GM23338 (cell line): ENCODE results near the gene HIVEP3.

Experiments
- CREB1 ChIP-seq: fragments of 250-450 bp; sonication (Bioruptor Pico); IDR thresholded peaks from 2 replicates; pipeline ENCODE4 v1.5.0; 2020; ENCODE audit warnings: low read depth, mild to moderate bottlenecking, moderate library complexity
- CTCF ChIP-seq, 2 experiments: fragments of 200-600 bp in 1 of 2; sonication (generic) in 1 of 2; conservative IDR thresholded peaks; 2 replicates each; pipeline versions ENCODE4 v1.5.1 to v1.6.1; 2016 to 2017; ENCODE audit warnings: antibody characterized with exemption in 2 of 2, low read depth in 2 of 2, mild to moderate bottlenecking in 2 of 2, moderate library complexity in 1 of 2
- EZH2 ChIP-seq: fragments of 200-600 bp; sonication (generic); IDR thresholded peaks from one replicate; pipeline ENCODE4 v1.8.0; 2017; ENCODE audit warnings: antibody characterized with exemption, mild to moderate bottlenecking, low read depth; ENCODE audit not compliant: unreplicated experiment
- EZH2phosphoT487 ChIP-seq: fragments of 200-600 bp; sonication (generic); IDR thresholded peaks from one replicate; pipeline ENCODE4 v1.8.1; 2018; ENCODE audit warnings: antibody characterized with exemption; ENCODE audit not compliant: unreplicated experiment
- JUNB ChIP-seq: IDR thresholded peaks from one replicate; pipeline ENCODE4 v1.6.1; 2016; ENCODE audit warnings: antibody characterized with exemption; ENCODE audit not compliant: unreplicated experiment
- NANOG ChIP-seq: IDR thresholded peaks from 2 replicates; pipeline ENCODE4 v1.6.1; 2016; ENCODE audit warnings: antibody characterized with exemption, borderline replicate concordance
- POLR2AphosphoS5 ChIP-seq: IDR thresholded peaks from 2 replicates; pipeline ENCODE4 v1.6.1; 2016; ENCODE audit warnings: antibody characterized with exemption, low read depth
- REST ChIP-seq: IDR thresholded peaks from one replicate; pipeline ENCODE4 v1.6.1; 2018; ENCODE audit warnings: antibody characterized with exemption; ENCODE audit not compliant: unreplicated experiment
- STAT1 ChIP-seq: IDR thresholded peaks from one replicate; pipeline ENCODE4 v1.6.1; 2016; ENCODE audit warnings: antibody characterized with exemption; ENCODE audit not compliant: unreplicated experiment
- ZNF331 ChIP-seq: fragments of 250-450 bp; sonication (Bioruptor Pico); IDR thresholded peaks from 2 replicates; pipeline ENCODE4 v1.5.0; 2020; ENCODE audit warnings: low read depth, mild to moderate bottlenecking, moderate library complexity
- TF ChIP-seq, protein P1 (sequence below): fragments of 250-450 bp; sonication (Bioruptor Pico); IDR thresholded peaks from 2 replicates; pipeline ENCODE4 v1.5.0; 2020; ENCODE audit warnings: mild to moderate bottlenecking, moderate library complexity
- TF ChIP-seq, protein P2 (sequence below): IDR thresholded peaks from 2 replicates; pipeline ENCODE4 v1.6.1; 2016; ENCODE audit warnings: antibody characterized with exemption

DNA sequence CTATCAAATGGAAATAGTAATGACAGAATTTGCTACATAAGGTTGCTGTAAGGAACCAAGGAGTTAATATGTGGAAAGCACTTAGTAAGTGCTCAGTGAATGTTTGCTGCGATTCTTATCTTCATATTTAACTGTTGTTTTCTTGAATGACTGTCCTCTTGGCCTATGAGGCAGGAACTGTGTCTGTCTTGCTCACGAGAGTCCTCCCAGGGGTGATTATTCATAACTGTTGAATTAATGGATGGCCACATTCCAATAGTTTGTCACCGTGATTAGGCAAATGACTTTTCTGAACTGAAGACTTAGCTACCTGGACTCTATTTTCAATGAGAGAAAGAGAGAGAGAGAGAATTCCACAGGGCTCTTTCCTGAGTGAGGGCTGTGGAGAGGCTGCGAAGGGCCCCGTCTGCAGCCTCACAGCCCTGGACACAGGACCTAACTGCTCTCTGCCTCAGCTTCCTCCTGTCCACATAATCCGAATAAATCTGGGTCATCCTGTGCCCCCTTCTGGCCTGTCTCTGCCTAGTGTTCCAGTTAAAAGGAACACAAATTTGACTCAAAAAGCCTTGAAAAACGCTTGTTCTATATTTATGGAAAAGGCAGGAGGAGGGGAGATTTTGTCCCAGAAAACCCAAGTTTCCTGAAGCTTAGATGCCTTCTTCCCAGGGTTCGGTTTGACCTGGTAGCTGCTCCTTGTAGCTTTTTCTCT is 442.7 kb downstream of the HIVEP3 start:
- TF ChIP-seq CTCF (conservative IDR thresholded peaks at IDR 0.05; ENCODE audit: low read depth in 2 of 2) (peak in 1 of 2 experiments; percentile 32; a peak in 2 of 4 replicates), EZH2 (no peak), EZH2phosphoT487 (no peak), POLR2AphosphoS5 (no peak), REST (no peak), CREB1 (CRISPR knock-in tag) (no peak), JUNB (no peak), STAT1 (no peak), ZNF331 (CRISPR knock-in tag) (no peak), NANOG (no peak)
- TF ChIP-seq, protein P1, sequence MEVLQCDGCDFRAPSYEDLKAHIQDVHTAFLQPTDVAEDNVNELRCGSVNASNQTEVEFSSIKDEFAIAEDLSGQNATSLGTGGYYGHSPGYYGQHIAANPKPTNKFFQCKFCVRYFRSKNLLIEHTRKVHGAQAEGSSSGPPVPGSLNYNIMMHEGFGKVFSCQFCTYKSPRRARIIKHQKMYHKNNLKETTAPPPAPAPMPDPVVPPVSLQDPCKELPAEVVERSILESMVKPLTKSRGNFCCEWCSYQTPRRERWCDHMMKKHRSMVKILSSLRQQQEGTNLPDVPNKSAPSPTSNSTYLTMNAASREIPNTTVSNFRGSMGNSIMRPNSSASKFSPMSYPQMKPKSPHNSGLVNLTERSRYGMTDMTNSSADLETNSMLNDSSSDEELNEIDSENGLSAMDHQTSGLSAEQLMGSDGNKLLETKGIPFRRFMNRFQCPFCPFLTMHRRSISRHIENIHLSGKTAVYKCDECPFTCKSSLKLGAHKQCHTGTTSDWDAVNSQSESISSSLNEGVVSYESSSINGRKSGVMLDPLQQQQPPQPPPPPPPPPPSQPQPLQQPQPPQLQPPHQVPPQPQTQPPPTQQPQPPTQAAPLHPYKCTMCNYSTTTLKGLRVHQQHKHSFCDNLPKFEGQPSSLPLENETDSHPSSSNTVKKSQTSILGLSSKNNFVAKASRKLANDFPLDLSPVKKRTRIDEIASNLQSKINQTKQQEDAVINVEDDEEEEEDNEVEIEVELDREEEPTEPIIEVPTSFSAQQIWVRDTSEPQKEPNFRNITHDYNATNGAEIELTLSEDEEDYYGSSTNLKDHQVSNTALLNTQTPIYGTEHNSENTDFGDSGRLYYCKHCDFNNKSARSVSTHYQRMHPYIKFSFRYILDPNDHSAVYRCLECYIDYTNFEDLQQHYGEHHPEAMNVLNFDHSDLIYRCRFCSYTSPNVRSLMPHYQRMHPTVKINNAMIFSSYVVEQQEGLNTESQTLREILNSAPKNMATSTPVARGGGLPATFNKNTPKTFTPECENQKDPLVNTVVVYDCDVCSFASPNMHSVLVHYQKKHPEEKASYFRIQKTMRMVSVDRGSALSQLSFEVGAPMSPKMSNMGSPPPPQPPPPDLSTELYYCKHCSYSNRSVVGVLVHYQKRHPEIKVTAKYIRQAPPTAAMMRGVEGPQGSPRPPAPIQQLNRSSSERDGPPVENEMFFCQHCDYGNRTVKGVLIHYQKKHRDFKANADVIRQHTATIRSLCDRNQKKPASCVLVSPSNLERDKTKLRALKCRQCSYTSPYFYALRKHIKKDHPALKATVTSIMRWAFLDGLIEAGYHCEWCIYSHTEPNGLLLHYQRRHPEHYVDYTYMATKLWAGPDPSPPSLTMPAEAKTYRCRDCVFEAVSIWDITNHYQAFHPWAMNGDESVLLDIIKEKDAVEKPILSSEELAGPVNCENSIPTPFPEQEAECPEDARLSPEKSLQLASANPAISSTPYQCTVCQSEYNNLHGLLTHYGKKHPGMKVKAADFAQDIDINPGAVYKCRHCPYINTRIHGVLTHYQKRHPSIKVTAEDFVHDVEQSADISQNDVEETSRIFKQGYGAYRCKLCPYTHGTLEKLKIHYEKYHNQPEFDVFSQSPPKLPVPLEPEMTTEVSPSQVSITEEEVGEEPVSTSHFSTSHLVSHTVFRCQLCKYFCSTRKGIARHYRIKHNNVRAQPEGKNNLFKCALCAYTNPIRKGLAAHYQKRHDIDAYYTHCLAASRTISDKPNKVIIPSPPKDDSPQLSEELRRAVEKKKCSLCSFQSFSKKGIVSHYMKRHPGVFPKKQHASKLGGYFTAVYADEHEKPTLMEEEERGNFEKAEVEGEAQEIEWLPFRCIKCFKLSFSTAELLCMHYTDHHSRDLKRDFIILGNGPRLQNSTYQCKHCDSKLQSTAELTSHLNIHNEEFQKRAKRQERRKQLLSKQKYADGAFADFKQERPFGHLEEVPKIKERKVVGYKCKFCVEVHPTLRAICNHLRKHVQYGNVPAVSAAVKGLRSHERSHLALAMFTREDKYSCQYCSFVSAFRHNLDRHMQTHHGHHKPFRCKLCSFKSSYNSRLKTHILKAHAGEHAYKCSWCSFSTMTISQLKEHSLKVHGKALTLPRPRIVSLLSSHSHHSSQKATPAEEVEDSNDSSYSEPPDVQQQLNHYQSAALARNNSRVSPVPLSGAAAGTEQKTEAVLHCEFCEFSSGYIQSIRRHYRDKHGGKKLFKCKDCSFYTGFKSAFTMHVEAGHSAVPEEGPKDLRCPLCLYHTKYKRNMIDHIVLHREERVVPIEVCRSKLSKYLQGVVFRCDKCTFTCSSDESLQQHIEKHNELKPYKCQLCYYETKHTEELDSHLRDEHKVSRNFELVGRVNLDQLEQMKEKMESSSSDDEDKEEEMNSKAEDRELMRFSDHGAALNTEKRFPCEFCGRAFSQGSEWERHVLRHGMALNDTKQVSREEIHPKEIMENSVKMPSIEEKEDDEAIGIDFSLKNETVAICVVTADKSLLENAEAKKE, result no peak
- TF ChIP-seq, protein P2, sequence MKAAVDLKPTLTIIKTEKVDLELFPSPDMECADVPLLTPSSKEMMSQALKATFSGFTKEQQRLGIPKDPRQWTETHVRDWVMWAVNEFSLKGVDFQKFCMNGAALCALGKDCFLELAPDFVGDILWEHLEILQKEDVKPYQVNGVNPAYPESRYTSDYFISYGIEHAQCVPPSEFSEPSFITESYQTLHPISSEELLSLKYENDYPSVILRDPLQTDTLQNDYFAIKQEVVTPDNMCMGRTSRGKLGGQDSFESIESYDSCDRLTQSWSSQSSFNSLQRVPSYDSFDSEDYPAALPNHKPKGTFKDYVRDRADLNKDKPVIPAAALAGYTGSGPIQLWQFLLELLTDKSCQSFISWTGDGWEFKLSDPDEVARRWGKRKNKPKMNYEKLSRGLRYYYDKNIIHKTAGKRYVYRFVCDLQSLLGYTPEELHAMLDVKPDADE, result no peak
